DOHH2 (cell line): ENCODE results near the gene AKAP11.

Experiments
- H3F3A ChIP-seq: fragments of 200-600 bp; sonication (generic), shearing (Covaris generic); 2 replicates; pipeline ENCODE4 v1.6.0; 2016; ENCODE audit warnings: antibody characterized with exemption, mild to moderate bottlenecking; ENCODE audit not compliant: control insufficient read depth, insufficient read depth
- H3K27ac ChIP-seq: fragments of 200-600 bp; sonication (generic); 2 replicates; pipeline ENCODE4 v1.5.1; 2014; ENCODE audit warnings: low read depth, mild to moderate bottlenecking, low read length, moderate library complexity
- H3K27me3 ChIP-seq: fragments of 200-600 bp; sonication (generic); 2 replicates; pipeline ENCODE4 v1.6.1; 2014; ENCODE audit warnings: mild to moderate bottlenecking, low read length, mixed read lengths; ENCODE audit not compliant: control insufficient read depth
- H3K36me3 ChIP-seq: fragments of 200-600 bp; sonication (generic); 2 replicates; pipeline ENCODE4 v1.6.1; 2014; ENCODE audit warnings: mild to moderate bottlenecking, low read length, moderate library complexity, mixed read lengths; ENCODE audit not compliant: control insufficient read depth
- H3K4me1 ChIP-seq: fragments of 200-600 bp; sonication (generic); 2 replicates; pipeline ENCODE4 v1.6.1; 2014; ENCODE audit warnings: mild to moderate bottlenecking, low read length, mixed read lengths; ENCODE audit not compliant: control insufficient read depth
- H3K4me2 ChIP-seq: fragments of 200-600 bp; sonication (generic); 2 replicates; pipeline ENCODE4 v1.6.0; 2014; ENCODE audit warnings: mild to moderate bottlenecking, low read length, moderate library complexity
- H3K4me3 ChIP-seq: fragments of 200-600 bp; sonication (generic); 2 replicates; pipeline ENCODE4 v1.5.1; 2014; ENCODE audit warnings: mild to moderate bottlenecking, low read length, mixed read lengths
- H3K79me2 ChIP-seq: fragments of 200-600 bp; sonication (generic); 2 replicates; pipeline ENCODE4 v1.6.1; 2014; ENCODE audit warnings: mild to moderate bottlenecking, low read length, mixed read lengths; ENCODE audit not compliant: control insufficient read depth
- H3K9me2 ChIP-seq: fragments of 200-600 bp; sonication (generic); replicated peaks from 2 replicates; pipeline ENCODE4 v1.6.1; 2014; ENCODE audit warnings: mild to moderate bottlenecking, low read length, mixed read lengths; ENCODE audit not compliant: control insufficient read depth
- H3K9me3 ChIP-seq: fragments of 200-600 bp; sonication (generic); 2 replicates; pipeline ENCODE4 v1.6.1; 2014; ENCODE audit warnings: antibody characterized with exemption, low read length, mixed read lengths; ENCODE audit not compliant: control insufficient read depth, insufficient read depth
- H4K20me1 ChIP-seq: fragments of 200-600 bp; sonication (generic); 2 replicates; pipeline ENCODE4 v1.6.0; 2014; ENCODE audit warnings: low read depth, mild to moderate bottlenecking, antibody characterized with exemption, low read length, moderate library complexity; ENCODE audit not compliant: control insufficient read depth, insufficient read depth
- EZH2phosphoT487 ChIP-seq: fragments of 200-600 bp; sonication (generic); IDR thresholded peaks from 2 replicates; pipeline ENCODE4 v1.6.1; 2017; ENCODE audit warnings: borderline replicate concordance, mild to moderate bottlenecking, antibody characterized with exemption, low read length, moderate library complexity, mixed read lengths
- TF ChIP-seq, protein P1 (sequence below): fragments of 200-600 bp; sonication (generic); IDR thresholded peaks from one replicate; pipeline ENCODE4 v1.5.1; 2014; ENCODE audit warnings: antibody characterized with exemption, mild to moderate bottlenecking, low read depth, low read length; ENCODE audit not compliant: poor library complexity, severe bottlenecking

The AKAP11 gene

DNA sequence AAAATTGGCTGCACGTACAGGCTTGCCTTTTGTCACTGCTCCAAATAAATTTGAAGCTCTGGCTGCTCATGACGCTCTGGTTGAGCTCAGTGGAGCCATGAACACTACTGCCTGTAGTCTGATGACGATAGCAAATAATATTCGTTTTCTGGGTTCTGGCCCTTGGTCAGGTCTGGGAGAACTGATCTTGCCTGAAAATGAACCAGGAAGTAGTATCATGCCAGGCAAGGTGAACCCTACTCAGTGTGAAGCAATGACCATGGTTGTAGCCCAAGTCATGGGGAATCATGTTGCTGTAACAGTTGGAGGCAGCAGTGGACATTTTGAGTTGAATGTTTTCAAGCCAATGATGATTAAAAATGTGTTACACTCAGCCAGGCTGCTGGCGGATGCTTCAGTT lies 16.1 kb upstream of the AKAP11 start:
- Histone ChIP-seq H3K79me2 (no peaks in the 10 kb centered on the region), H3K9me2 (no peaks in the 10 kb centered on the region), H4K20me1 (no peaks in the 10 kb centered on the region), H3K4me2 (no peak overlapping the region), H3K27ac (no peak overlapping the region), H3K4me1 (no peaks in the 10 kb centered on the region), H3K9me3 (no peaks in the 10 kb centered on the region), H3K4me3 (no peak overlapping the region), H3K27me3 (no peaks in the 10 kb centered on the region), H3F3A (no peaks in the 10 kb centered on the region), H3K36me3 (no peaks in the 10 kb centered on the region)
- no peak for TF ChIP-seq EZH2phosphoT487
- TF ChIP-seq, protein P1, sequence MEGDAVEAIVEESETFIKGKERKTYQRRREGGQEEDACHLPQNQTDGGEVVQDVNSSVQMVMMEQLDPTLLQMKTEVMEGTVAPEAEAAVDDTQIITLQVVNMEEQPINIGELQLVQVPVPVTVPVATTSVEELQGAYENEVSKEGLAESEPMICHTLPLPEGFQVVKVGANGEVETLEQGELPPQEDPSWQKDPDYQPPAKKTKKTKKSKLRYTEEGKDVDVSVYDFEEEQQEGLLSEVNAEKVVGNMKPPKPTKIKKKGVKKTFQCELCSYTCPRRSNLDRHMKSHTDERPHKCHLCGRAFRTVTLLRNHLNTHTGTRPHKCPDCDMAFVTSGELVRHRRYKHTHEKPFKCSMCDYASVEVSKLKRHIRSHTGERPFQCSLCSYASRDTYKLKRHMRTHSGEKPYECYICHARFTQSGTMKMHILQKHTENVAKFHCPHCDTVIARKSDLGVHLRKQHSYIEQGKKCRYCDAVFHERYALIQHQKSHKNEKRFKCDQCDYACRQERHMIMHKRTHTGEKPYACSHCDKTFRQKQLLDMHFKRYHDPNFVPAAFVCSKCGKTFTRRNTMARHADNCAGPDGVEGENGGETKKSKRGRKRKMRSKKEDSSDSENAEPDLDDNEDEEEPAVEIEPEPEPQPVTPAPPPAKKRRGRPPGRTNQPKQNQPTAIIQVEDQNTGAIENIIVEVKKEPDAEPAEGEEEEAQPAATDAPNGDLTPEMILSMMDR, result no peak

DNA sequence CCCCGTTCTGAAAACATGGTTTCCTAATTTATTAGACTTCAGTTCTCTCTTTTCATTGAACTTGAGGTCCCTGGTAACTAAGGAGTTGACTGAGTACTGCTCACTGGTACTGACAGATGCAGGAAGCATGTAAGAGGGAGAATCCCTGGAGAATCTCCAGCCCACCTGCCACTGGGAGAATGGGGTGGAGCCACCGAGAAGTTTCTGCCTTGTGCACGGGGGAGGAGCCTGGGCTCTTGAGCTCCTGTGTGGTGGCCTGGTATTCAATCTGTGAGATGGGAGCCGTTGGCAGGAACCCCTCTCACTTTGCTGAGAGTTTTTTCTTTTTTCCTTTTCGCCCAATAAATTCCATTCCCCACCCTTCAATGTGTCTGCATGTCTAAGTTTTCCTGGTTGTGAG lies 13.2 kb upstream of the AKAP11 start:
- Histone ChIP-seq H3K4me3 (no peak overlapping the region), H3K27ac (no peak overlapping the region), H3K4me1 (no peaks in the 10 kb centered on the region), H3K36me3 (no peaks in the 10 kb centered on the region), H3K9me3 (no peaks in the 10 kb centered on the region), H4K20me1 (no peaks in the 10 kb centered on the region), H3K4me2 (no peak overlapping the region), H3F3A (no peaks in the 10 kb centered on the region), H3K9me2 (no peaks in the 10 kb centered on the region), H3K27me3 (no peaks in the 10 kb centered on the region), H3K79me2 (no peaks in the 10 kb centered on the region)
- no peak for TF ChIP-seq EZH2phosphoT487
- TF ChIP-seq, protein P1, result no peak

DNA sequence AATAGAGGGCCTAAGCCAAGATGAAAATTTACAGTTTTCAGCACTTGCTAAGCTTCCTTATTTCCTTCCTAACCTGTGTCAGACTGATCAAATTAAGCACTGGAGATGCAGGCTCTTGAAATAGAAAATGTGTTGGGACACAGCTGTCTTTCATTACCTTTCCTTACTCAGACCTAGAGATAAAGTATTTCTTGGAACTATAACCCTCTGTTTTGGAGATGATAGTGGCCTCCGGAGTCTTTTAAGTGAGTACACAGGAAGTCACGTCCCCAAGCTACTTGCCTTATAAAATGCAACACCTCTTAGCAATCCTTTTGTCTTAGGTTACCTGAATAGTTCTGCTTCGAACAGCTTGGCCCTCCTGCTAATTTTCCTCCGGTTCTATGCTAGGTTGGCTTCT lies 12.4 kb upstream of the AKAP11 start:
- no peaks in the 10 kb centered on the region for H3K9me3 ChIP-seq
- H3K36me3 ChIP-seq, result no peaks in the 10 kb centered on the region
- H3F3A ChIP-seq, result no peaks in the 10 kb centered on the region
- no peaks in the 10 kb centered on the region for H3K27me3 ChIP-seq
- H3K79me2 ChIP-seq, result no peaks in the 10 kb centered on the region
- H3K27ac ChIP-seq, result no peak overlapping the region
- no peak overlapping the region for H3K4me3 ChIP-seq
- no peak for TF ChIP-seq EZH2phosphoT487
- TF ChIP-seq, protein P1, result no peak
- no peaks in the 10 kb centered on the region for H3K4me1 ChIP-seq
- H4K20me1 ChIP-seq, result no peaks in the 10 kb centered on the region
- H3K9me2 ChIP-seq, result no peaks in the 10 kb centered on the region
- H3K4me2 ChIP-seq, result no peak overlapping the region
